GM12878 (cell line): ENCODE measurements around the gene DPP6. TPM values are rescaled to one million over a fixed set of nuclear protein-coding genes. Genes with fewer than 3 reads are reported as not detected.

Experiments
- ATAC-seq: fragments of 200-7000 bp; cut with Tn5 transposase; 3 replicates; pipeline ENCODE4 v1.9.1; 2020; ENCODE audit warnings: mild to moderate bottlenecking, moderate library complexity
- BruUV-seq: library from RNA; stranded (reverse); fragments of 400-500 nt; replicated peaks from 2 replicates; lab custom pipeline; 2021; lab: Mats Ljungman, UMichigan
- CTCF ChIA-PET: fragments of 300-600 bp; sonication (Branson Sonifier 250); formaldehyde crosslinking; extraction: SDS; loops from one replicate; lab custom pipeline; 2021; ENCODE audit warnings: inconsistent platforms; lab: Yijun Ruan, JAX
- POLR2A ChIA-PET: fragments of 350-600 bp; formaldehyde crosslinking; extraction: SDS; loops from one replicate; lab custom pipeline; 2021; ENCODE audit warnings: inconsistent platforms; lab: Charles Lee
- RAD21 ChIA-PET: fragments of 300-600 bp; sonication (Branson Sonifier 250); formaldehyde crosslinking; loops from one replicate; lab custom pipeline; 2023; ENCODE audit warnings: antibody characterized with exemption; ENCODE audit not compliant: unreplicated experiment; lab: Charles Lee
- SMC1A ChIA-PET: fragments of 300-600 bp; sonication (Branson Sonifier 250); formaldehyde crosslinking; loops from one replicate; lab custom pipeline; 2023; ENCODE audit not compliant: unreplicated experiment, uncharacterized antibody; lab: Charles Lee
- DNase-seq: peaks from one replicate; pipeline ENCODE4 v3.0.0-alpha.2; 2011; ENCODE audit warnings: low read depth, low spot score
- FAIRE-seq: peaks from 3 replicates; lab custom pipeline; 2011; peaks lifted over from hg19 to GRCh38; lab: Jason Lieb, UNC
- H2AFZ ChIP-seq: 2 replicates; pipeline ENCODE4 v1.6.0; 2011; ENCODE audit warnings: low read depth, low read length, control low read depth; ENCODE audit not compliant: control insufficient read depth
- H3K27ac ChIP-seq: 2 replicates; pipeline ENCODE4 v1.5.1; 2011; ENCODE audit warnings: control low read depth; ENCODE audit not compliant: control insufficient read depth, insufficient read depth
- H3K27me3 ChIP-seq, 2 experiments: replicated peaks in 1 of 2; 2 replicates each; pipeline versions ENCODE4 v1.6.0 to v1.6.1; 2011; ENCODE audit warnings: low read length in 1 of 2; ENCODE audit not compliant: control insufficient read depth in 2 of 2, insufficient read depth in 2 of 2
- H3K36me3 ChIP-seq, 2 experiments: 2 replicates each; pipeline ENCODE4 v1.5.1; 2011; ENCODE audit warnings: low read length in 1 of 2; ENCODE audit not compliant: control insufficient read depth in 2 of 2, insufficient read depth in 2 of 2
- H3K4me1 ChIP-seq: 2 replicates; pipeline ENCODE4 v1.6.1; 2011; ENCODE audit warnings: mild to moderate bottlenecking, low read length, moderate library complexity, mixed read lengths; ENCODE audit not compliant: control insufficient read depth, insufficient read depth
- H3K4me2 ChIP-seq: 2 replicates; pipeline ENCODE4 v1.6.0; 2011; ENCODE audit warnings: control low read depth; ENCODE audit not compliant: control insufficient read depth, insufficient read depth
- H3K4me3 ChIP-seq: fragments of 200-600 bp; sonication (generic); 2 replicates; pipeline ENCODE4 v1.5.1; 2016
- H3K79me2 ChIP-seq: 2 replicates; pipeline ENCODE4 v1.6.0; 2011; ENCODE audit warnings: low read length; ENCODE audit not compliant: control insufficient read depth, insufficient read depth
- H3K9ac ChIP-seq: 2 replicates; pipeline ENCODE4 v1.8.0; 2011; ENCODE audit warnings: low read length, control low read depth, mixed read lengths; ENCODE audit not compliant: control insufficient read depth, insufficient read depth
- H3K9me3 ChIP-seq: replicated peaks from 3 replicates; pipeline ENCODE4 v1.5.1; 2011; ENCODE audit warnings: mild to moderate bottlenecking, low read length; ENCODE audit not compliant: control insufficient read depth, insufficient read depth
- H4K20me1 ChIP-seq: 2 replicates; pipeline ENCODE4 v1.6.0; 2011; ENCODE audit not compliant: control insufficient read depth, insufficient read depth
- ATF7 ChIP-seq: fragments of 450-650 bp; IDR thresholded peaks from 2 replicates; pipeline ENCODE4 v1.6.1; 2016; ENCODE audit warnings: low read depth, mild to moderate bottlenecking
- BHLHE40 ChIP-seq, 2 experiments: fragments of 450-650 bp in 1 of 2; IDR thresholded peaks; 2 replicates each; pipeline ENCODE4 v1.6.1; 2011 to 2017; ENCODE audit warnings: low read depth in 2 of 2, borderline replicate concordance in 1 of 2, improper control_type of control experiment in 1 of 2, low read length in 1 of 2, mild to moderate bottlenecking in 1 of 2
- EGR1 ChIP-seq, 2 experiments: IDR thresholded peaks; 1 replicate in 1 of 2; 2 replicates in 1 of 2; pipeline ENCODE4 v1.6.1; 2011 to 2012; ENCODE audit warnings: low read depth in 2 of 2, low read length in 2 of 2, borderline replicate concordance in 1 of 2, mild to moderate bottlenecking in 1 of 2, moderate library complexity in 1 of 2
- EP300 ChIP-seq, 2 experiments: fragments of 150-350 bp in 1 of 2; IDR thresholded peaks; 2 replicates each; pipeline ENCODE4 v1.6.1; 2011 to 2012; ENCODE audit warnings: low read depth in 2 of 2, low read length in 2 of 2, borderline replicate concordance in 1 of 2, improper control_type of control experiment in 1 of 2, inconsistent platforms in 1 of 2; ENCODE audit not compliant: control insufficient read depth in 1 of 2
- IKZF2 ChIP-seq, 2 experiments: fragments of 450-650 bp; IDR thresholded peaks; 2 replicates each; pipeline ENCODE4 v1.6.1; 2017; ENCODE audit warnings: mild to moderate bottlenecking in 2 of 2, moderate library complexity in 2 of 2
- PAX8 ChIP-seq: fragments of 450-650 bp; IDR thresholded peaks from 2 replicates; pipeline ENCODE4 v1.6.1; 2017; ENCODE audit warnings: mild to moderate bottlenecking, moderate library complexity
- POLR2A ChIP-seq: IDR thresholded peaks from 2 replicates; pipeline ENCODE4 v1.6.1; 2011; ENCODE audit warnings: low read depth, mild to moderate bottlenecking, low read length
- RFX5 ChIP-seq: IDR thresholded peaks from 2 replicates; pipeline ENCODE4 v1.6.1; 2011; ENCODE audit warnings: low read depth, low read length, improper control_type of control experiment
- ZZZ3 ChIP-seq: IDR thresholded peaks from 2 replicates; pipeline ENCODE4 v1.6.1; 2011; ENCODE audit warnings: low read depth; ENCODE audit not compliant: control insufficient read depth, insufficient read length
- WGBS: methylation state at CpG from one replicate; pipeline ENCODE4 v1.1.6; 2016; ENCODE audit warnings: low lambda C conversion rate; ENCODE audit not compliant: insufficient replicate concordance, insufficient coverage; ENCODE audit errors: missing lambda C conversion rate; 5-methylcytosine and 5-hydroxymethylcytosine counted together
- in situ Hi-C: fragments of 300-500 bp; cut with MboI; formaldehyde crosslinking; loops from 9 replicates; pipeline ENCODE4 v1.14.3; 2018; ENCODE audit warnings: mixed read lengths
- intact Hi-C: fragments of 100-400 bp; cut with micrococcal nuclease; formaldehyde crosslinking; loops from one replicate; pipeline ENCODE4 v1.14.2; 2022; ENCODE audit not compliant: unreplicated experiment
- polyA plus RNA-seq, 11 experiments: library from polyadenylated mRNA; depleted of rRNA in 4 of 11; unstranded in 6 of 11; stranded (reverse) in 5 of 11; fragments of >200 nt; fragmentation: Nextera tagmentation in 4 of 11; fragmentation: Illumina TruSeq in 1 of 11; extraction: Ambion mirVana in 4 of 11; extraction: Trizol in 1 of 11; gene quantifications; 1 replicate in 1 of 11; 2 replicates in 10 of 11; pipeline versions ENCODE4 v1.2.1 to v1.2.3, GENCODE V29; 2011 to 2016; ENCODE audit warnings: inconsistent platforms in 2 of 11, missing spikeins in 2 of 11, low read depth in 1 of 11
- total RNA-seq, 4 experiments: library from RNA; depleted of rRNA in 3 of 4; stranded (reverse); fragments of >200 nt in 3 of 4; fragmentation: Illumina TruSeq in 1 of 4; extraction: Trizol in 1 of 4; gene quantifications; 2 replicates each; pipeline versions ENCODE4 v1.2.1 to v1.2.3, GENCODE V29; 2013 to 2021
- TF ChIP-seq, protein P1 (sequence below): IDR thresholded peaks from 2 replicates; pipeline ENCODE4 v1.6.1; 2011; ENCODE audit warnings: mild to moderate bottlenecking, low read depth, low read length, moderate library complexity; ENCODE audit not compliant: insufficient replicate concordance
- TF ChIP-seq, protein P2 (sequence below): fragments of 450-650 bp; IDR thresholded peaks from 2 replicates; pipeline ENCODE4 v1.6.1; 2017; ENCODE audit warnings: mild to moderate bottlenecking, moderate library complexity
- TF ChIP-seq, protein P3 (sequence below): fragments of 450-650 bp; IDR thresholded peaks from 2 replicates; pipeline ENCODE4 v1.6.1; 2017; ENCODE audit warnings: mild to moderate bottlenecking
- TF ChIP-seq, protein P4 (sequence below): fragments of 450-650 bp; formaldehyde crosslinking; IDR thresholded peaks from 2 replicates; pipeline ENCODE4 v1.4.0; 2022; ENCODE audit warnings: mild to moderate bottlenecking, moderate library complexity

Gene DPP6
- total and polyA plus RNA-seq, 10 of the 15 experiments (the other 5 are each of a cell fraction or from before 2014, with no cell fraction given) = not detected

DNA sequence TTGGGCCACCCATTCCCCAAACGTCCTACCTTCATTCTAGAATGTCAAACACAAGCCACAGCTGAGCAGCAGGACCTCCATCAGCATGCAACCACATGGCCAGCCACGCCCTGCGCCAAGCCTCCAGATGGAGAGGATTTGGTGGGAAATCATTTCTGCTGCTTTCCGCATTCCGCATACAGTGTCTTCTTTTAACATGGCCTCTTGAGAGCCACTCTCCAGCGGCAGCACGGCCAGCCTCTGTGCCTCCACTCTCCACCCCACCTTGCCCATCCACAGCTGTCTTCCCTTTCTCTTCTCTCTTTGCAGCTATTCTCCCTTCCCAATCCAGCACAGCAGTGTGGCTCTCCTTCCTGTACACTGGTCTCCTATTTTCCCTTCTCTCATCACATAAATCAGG, 561.6 kb downstream of the DPP6 start:
- BruUV-seq = no TSS peak
- Histone ChIP-seq H3K4me2 (no peak overlapping the region), H4K20me1 (no peaks in the 10 kb centered on the region), H3K4me1 (no peaks in the 10 kb centered on the region), H3K36me3 (no peaks in the 10 kb centered on the region), H3K9me3 (no peaks in the 10 kb centered on the region), H2AFZ (no peak overlapping the region), H3K79me2 (no peaks in the 10 kb centered on the region), H3K27ac (no peak overlapping the region), H3K4me3 (no peak overlapping the region), H3K27me3 (no peaks in the 10 kb centered on the region), H3K9ac (no peak overlapping the region)
- no peak for FAIRE-seq
- CTCF ChIA-PET = no interaction called here
- intact Hi-C loops = no loop called here
- RAD21 ChIA-PET = no interaction called here
- in situ Hi-C loops = no loop called here
- 52% methylated on average over 7 of the region's 7 CpGs for WGBS
- POLR2A ChIA-PET = no interaction called here
- DNase-seq = no peak
- SMC1A ChIA-PET = interaction anchor here (0.7 kb wide), 1 partner anchor 69 kb away, joined by 3 read pairs; no protein-coding TSS in a partner anchor
- no peak for ATAC-seq
- TF ChIP-seq RFX5 (no peak), EGR1 (IDR thresholded peaks at IDR 0.05; ENCODE audit: borderline replicate concordance in 1 of 2, low read depth in 2 of 2, low read length in 2 of 2) (no peak), IKZF2 (IDR thresholded peaks at IDR 0.05) (no peak), PAX8 (no peak), EP300 (IDR thresholded peaks at IDR 0.05; ENCODE audit: borderline replicate concordance in 1 of 2, control insufficient read depth in 1 of 2, low read depth in 2 of 2, low read length in 2 of 2) (no peak), BHLHE40 (IDR thresholded peaks at IDR 0.05; ENCODE audit: borderline replicate concordance in 1 of 2, low read depth in 2 of 2, low read length in 1 of 2) (no peak), ATF7 (no peak), POLR2A (no peak), ZZZ3 (no peak)
- TF ChIP-seq, protein P1, sequence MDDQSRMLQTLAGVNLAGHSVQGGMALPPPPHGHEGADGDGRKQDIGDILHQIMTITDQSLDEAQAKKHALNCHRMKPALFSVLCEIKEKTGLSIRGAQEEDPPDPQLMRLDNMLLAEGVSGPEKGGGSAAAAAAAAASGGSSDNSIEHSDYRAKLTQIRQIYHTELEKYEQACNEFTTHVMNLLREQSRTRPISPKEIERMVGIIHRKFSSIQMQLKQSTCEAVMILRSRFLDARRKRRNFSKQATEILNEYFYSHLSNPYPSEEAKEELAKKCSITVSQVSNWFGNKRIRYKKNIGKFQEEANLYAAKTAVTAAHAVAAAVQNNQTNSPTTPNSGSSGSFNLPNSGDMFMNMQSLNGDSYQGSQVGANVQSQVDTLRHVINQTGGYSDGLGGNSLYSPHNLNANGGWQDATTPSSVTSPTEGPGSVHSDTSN = no peak
- TF ChIP-seq, protein P2, sequence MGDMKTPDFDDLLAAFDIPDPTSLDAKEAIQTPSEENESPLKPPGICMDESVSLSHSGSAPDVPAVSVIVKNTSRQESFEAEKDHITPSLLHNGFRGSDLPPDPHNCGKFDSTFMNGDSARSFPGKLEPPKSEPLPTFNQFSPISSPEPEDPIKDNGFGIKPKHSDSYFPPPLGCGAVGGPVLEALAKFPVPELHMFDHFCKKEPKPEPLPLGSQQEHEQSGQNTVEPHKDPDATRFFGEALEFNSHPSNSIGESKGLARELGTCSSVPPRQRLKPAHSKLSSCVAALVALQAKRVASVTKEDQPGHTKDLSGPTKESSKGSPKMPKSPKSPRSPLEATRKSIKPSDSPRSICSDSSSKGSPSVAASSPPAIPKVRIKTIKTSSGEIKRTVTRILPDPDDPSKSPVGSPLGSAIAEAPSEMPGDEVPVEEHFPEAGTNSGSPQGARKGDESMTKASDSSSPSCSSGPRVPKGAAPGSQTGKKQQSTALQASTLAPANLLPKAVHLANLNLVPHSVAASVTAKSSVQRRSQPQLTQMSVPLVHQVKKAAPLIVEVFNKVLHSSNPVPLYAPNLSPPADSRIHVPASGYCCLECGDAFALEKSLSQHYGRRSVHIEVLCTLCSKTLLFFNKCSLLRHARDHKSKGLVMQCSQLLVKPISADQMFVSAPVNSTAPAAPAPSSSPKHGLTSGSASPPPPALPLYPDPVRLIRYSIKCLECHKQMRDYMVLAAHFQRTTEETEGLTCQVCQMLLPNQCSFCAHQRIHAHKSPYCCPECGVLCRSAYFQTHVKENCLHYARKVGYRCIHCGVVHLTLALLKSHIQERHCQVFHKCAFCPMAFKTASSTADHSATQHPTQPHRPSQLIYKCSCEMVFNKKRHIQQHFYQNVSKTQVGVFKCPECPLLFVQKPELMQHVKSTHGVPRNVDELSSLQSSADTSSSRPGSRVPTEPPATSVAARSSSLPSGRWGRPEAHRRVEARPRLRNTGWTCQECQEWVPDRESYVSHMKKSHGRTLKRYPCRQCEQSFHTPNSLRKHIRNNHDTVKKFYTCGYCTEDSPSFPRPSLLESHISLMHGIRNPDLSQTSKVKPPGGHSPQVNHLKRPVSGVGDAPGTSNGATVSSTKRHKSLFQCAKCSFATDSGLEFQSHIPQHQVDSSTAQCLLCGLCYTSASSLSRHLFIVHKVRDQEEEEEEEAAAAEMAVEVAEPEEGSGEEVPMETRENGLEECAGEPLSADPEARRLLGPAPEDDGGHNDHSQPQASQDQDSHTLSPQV = no peak
- TF ChIP-seq, protein P3, sequence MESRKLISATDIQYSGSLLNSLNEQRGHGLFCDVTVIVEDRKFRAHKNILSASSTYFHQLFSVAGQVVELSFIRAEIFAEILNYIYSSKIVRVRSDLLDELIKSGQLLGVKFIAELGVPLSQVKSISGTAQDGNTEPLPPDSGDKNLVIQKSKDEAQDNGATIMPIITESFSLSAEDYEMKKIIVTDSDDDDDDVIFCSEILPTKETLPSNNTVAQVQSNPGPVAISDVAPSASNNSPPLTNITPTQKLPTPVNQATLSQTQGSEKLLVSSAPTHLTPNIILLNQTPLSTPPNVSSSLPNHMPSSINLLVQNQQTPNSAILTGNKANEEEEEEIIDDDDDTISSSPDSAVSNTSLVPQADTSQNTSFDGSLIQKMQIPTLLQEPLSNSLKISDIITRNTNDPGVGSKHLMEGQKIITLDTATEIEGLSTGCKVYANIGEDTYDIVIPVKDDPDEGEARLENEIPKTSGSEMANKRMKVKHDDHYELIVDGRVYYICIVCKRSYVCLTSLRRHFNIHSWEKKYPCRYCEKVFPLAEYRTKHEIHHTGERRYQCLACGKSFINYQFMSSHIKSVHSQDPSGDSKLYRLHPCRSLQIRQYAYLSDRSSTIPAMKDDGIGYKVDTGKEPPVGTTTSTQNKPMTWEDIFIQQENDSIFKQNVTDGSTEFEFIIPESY = no peak
- TF ChIP-seq, protein P4, sequence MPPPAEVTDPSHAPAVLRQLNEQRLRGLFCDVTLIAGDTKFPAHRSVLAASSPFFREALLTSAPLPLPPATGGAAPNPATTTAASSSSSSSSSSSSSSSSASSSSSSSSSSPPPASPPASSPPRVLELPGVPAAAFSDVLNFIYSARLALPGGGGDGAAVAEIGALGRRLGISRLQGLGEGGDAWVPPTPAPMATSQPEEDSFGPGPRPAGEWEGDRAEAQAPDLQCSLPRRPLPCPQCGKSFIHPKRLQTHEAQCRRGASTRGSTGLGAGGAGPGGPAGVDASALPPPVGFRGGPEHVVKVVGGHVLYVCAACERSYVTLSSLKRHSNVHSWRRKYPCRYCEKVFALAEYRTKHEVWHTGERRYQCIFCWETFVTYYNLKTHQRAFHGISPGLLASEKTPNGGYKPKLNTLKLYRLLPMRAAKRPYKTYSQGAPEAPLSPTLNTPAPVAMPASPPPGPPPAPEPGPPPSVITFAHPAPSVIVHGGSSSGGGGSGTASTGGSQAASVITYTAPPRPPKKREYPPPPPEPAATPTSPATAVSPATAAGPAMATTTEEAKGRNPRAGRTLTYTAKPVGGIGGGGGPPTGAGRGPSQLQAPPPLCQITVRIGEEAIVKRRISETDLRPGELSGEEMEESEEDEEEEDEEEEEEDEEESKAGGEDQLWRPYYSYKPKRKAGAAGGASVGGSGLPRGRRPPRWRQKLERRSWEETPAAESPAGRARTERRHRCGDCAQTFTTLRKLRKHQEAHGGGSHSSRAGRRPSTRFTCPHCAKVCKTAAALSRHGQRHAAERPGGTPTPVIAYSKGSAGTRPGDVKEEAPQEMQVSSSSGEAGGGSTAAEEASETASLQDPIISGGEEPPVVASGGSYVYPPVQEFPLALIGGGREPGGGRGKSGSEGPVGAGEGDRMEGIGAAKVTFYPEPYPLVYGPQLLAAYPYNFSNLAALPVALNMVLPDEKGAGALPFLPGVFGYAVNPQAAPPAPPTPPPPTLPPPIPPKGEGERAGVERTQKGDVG (CRISPR knock-in tag) = no peak
